GM21360 (cell line): ENCODE results near the gene POLR3B.

ENCODE experiments used
- ATAC-seq: cut with Tn5 transposase; IDR thresholded peaks from one replicate; pipeline ENCODE4 v1.9.1; 2021; ENCODE audit warnings: mild to moderate bottlenecking, moderate library complexity; ENCODE audit not compliant: unreplicated experiment

POLR3B gene

GRCh38 chr12:106527356-106527755, 169.8 kb downstream of the POLR3B start:
- ATAC-seq: no peak

DNA sequence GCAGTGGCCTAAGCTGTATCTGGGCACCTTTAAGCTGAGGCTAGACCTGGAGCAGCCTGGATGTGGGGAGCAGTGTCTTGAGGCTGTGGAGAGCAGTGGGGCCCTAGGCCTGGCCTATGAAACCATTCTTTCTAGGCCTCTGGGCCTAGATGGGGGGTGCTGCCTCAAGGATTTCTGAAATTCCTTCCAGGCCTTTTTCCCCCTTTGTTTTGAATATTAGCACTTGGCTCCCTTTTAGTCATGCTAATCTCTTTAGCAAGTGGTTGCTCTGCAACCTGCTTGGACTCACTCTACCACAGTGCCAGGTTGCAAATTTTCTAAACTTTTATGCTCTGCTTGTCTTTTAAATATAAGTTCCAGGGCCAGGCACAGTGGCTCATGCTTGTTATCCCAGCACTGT, 183.7 kb downstream of the POLR3B start:
- ATAC-seq: no peak

DNA sequence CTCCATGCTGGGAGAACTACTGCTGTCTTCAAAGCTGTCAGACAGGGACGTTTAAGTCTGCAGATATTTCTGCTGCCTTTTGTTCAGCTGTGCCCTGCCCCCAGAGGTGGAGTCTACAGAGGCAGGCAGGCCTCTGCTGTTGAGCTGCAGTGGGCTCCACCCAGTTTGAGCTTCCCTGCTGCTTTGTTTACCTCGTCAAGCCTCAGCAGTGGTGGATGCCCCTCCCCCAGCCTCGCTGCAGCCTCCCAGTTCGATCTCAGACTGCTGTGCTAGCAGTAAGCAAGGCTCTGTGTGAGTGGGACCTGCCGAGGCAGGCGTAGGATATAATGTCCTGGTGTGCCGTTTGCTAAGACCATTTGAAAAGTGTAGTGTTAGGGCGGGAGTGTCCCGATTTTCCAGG, 193.9 kb downstream of the POLR3B start:
- no peak for ATAC-seq

DNA sequence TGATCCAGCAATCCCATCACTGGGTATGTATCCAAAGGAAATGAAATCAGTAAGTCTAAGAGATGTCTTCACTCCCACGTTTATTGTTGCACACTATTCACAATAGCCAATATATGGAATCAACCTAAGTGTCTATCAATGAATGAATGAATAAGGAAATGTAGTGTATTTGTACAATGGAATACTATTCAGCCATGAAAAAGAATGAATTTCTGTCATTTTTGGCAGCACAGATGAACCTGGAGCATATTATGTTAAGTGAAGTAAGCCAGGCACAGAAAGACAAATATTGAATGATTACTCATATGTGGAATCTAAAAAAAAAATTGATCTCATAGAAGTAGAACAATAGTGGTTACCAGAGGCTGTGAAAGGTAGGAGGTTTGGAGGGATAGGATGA, 194.7 kb downstream of the POLR3B start:
- no peak for ATAC-seq
